K562 (cell line): ENCODE measurements around the gene CSNK1D. TPM values are rescaled to one million over a fixed set of nuclear protein-coding genes. Genes with fewer than 3 reads are reported as not detected.

Experiments used
- BRD9 ChIP-seq: fragments of 450-650 bp; IDR thresholded peaks from 2 replicates; pipeline ENCODE4 v1.6.1; 2018; ENCODE audit warnings: low read depth; ENCODE audit not compliant: partially characterized antibody
- DLX4 ChIP-seq: fragments of 250-450 bp; sonication (Bioruptor Pico); IDR thresholded peaks from 2 replicates; pipeline ENCODE4 v1.6.1; 2021; ENCODE audit warnings: mild to moderate bottlenecking
- DMBX1 ChIP-seq: fragments of 250-450 bp; sonication (Bioruptor Pico); IDR thresholded peaks from 2 replicates; pipeline ENCODE4 v1.8.0; 2022; ENCODE audit warnings: inconsistent platforms, mild to moderate bottlenecking, moderate library complexity, borderline replicate concordance
- MLLT1 ChIP-seq, 2 experiments: fragments of 450-650 bp; IDR thresholded peaks; 2 replicates each; pipeline ENCODE4 v1.6.1; 2016
- RB1 ChIP-seq: fragments of 450-650 bp; IDR thresholded peaks from 2 replicates; pipeline ENCODE4 v1.6.1; 2017; ENCODE audit warnings: low read depth, mild to moderate bottlenecking
- SREBF1 ChIP-seq: fragments of 150-350 bp; IDR thresholded peaks from 2 replicates; pipeline ENCODE4 v1.6.1; 2014; ENCODE audit warnings: antibody characterized with exemption, low read depth, low read length, borderline replicate concordance
- TGIF2 ChIP-seq: sonication (generic); formaldehyde crosslinking; IDR thresholded peaks from 2 replicates; pipeline ENCODE4 v1.8.1; 2022; ENCODE audit warnings: mild to moderate bottlenecking, missing genetic modification reagents, moderate library complexity
- ZNF184 ChIP-seq: sonication (generic); formaldehyde crosslinking; IDR thresholded peaks from 2 replicates; pipeline ENCODE4 v1.5.0; 2020; ENCODE audit warnings: missing genetic modification reagents
- polyA plus RNA-seq, 8 experiments: library from polyadenylated mRNA; depleted of rRNA in 4 of 8; stranded (reverse) in 5 of 8; unstranded in 3 of 8; fragments of >200 nt; fragmentation: Nextera tagmentation in 2 of 8; fragmentation: Illumina TruSeq in 1 of 8; extraction: Ambion mirVana in 2 of 8; extraction: Trizol in 1 of 8; gene quantifications; 2 replicates each; pipeline versions ENCODE4 v1.2.1 to v1.2.3, GENCODE V29; 2011 to 2014; ENCODE audit warnings: inconsistent platforms in 1 of 8, missing spikeins in 1 of 8
- total RNA-seq, 7 experiments: library from RNA; depleted of rRNA in 6 of 7; stranded (reverse); fragments of >200 nt in 6 of 7; fragmentation: Illumina TruSeq in 2 of 7; extraction: Trizol in 2 of 7; gene quantifications; 2 replicates each; pipeline versions ENCODE4 v1.2.1 to v1.2.3, GENCODE V29; 2011 to 2021; ENCODE audit warnings: low replicate concordance in 1 of 7
- TF ChIP-seq, protein P1 (sequence below), 2 experiments: fragments of 450-650 bp; formaldehyde crosslinking in 1 of 2; IDR thresholded peaks; 2 replicates each; pipeline versions ENCODE4 v1.4.0 to v1.6.1; 2014 to 2020; ENCODE audit warnings: mild to moderate bottlenecking in 2 of 2, borderline replicate concordance in 1 of 2, low read depth in 1 of 2
- TF ChIP-seq, protein P2 (sequence below): fragments of 250-450 bp; sonication (Bioruptor Pico); IDR thresholded peaks from 2 replicates; pipeline ENCODE4 v1.4.0; 2020; ENCODE audit warnings: mild to moderate bottlenecking, moderate library complexity
- TF ChIP-seq, protein P3 (sequence below): fragments of 250-450 bp; sonication (Bioruptor Pico); IDR thresholded peaks from 2 replicates; pipeline ENCODE4 v1.4.0; 2020

The CSNK1D gene
- total and polyA plus RNA-seq, 9 of the 15 experiments (the other 6 are each of a cell fraction or from before 2014, with no cell fraction given): 6.5 to 133 (median 41.3) TPM

GRCh38 chr17:82236142-82236971 is 37.1 kb downstream of the CSNK1D start (continued):
- no peak for TF ChIP-seq SREBF1
- TF ChIP-seq ZNF184: no peak
- TF ChIP-seq RB1: peak; percentile 61; the same call in 1 of the 2 replicates
- no peak for TF ChIP-seq BRD9
- no peak for TF ChIP-seq TGIF2 (CRISPR knock-in tag)
- TF ChIP-seq DMBX1 (CRISPR knock-in tag): 0 out of 2 replicates have a peak, but pooled peaks have one; percentile 45
- TF ChIP-seq, protein P1, sequence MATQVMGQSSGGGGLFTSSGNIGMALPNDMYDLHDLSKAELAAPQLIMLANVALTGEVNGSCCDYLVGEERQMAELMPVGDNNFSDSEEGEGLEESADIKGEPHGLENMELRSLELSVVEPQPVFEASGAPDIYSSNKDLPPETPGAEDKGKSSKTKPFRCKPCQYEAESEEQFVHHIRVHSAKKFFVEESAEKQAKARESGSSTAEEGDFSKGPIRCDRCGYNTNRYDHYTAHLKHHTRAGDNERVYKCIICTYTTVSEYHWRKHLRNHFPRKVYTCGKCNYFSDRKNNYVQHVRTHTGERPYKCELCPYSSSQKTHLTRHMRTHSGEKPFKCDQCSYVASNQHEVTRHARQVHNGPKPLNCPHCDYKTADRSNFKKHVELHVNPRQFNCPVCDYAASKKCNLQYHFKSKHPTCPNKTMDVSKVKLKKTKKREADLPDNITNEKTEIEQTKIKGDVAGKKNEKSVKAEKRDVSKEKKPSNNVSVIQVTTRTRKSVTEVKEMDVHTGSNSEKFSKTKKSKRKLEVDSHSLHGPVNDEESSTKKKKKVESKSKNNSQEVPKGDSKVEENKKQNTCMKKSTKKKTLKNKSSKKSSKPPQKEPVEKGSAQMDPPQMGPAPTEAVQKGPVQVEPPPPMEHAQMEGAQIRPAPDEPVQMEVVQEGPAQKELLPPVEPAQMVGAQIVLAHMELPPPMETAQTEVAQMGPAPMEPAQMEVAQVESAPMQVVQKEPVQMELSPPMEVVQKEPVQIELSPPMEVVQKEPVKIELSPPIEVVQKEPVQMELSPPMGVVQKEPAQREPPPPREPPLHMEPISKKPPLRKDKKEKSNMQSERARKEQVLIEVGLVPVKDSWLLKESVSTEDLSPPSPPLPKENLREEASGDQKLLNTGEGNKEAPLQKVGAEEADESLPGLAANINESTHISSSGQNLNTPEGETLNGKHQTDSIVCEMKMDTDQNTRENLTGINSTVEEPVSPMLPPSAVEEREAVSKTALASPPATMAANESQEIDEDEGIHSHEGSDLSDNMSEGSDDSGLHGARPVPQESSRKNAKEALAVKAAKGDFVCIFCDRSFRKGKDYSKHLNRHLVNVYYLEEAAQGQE (IDR thresholded peaks at IDR 0.05; ENCODE audit: borderline replicate concordance): peak; percentile 82
- TF ChIP-seq, protein P1 (CRISPR knock-in tag; IDR thresholded peaks at IDR 0.05; ENCODE audit: low read depth): no peak
- 0 out of 4 replicates have a peak, but pooled peaks of 1 of the 2 experiments have one; percentile 45 for TF ChIP-seq MLLT1 (IDR thresholded peaks at IDR 0.05)
- TF ChIP-seq, protein P2, sequence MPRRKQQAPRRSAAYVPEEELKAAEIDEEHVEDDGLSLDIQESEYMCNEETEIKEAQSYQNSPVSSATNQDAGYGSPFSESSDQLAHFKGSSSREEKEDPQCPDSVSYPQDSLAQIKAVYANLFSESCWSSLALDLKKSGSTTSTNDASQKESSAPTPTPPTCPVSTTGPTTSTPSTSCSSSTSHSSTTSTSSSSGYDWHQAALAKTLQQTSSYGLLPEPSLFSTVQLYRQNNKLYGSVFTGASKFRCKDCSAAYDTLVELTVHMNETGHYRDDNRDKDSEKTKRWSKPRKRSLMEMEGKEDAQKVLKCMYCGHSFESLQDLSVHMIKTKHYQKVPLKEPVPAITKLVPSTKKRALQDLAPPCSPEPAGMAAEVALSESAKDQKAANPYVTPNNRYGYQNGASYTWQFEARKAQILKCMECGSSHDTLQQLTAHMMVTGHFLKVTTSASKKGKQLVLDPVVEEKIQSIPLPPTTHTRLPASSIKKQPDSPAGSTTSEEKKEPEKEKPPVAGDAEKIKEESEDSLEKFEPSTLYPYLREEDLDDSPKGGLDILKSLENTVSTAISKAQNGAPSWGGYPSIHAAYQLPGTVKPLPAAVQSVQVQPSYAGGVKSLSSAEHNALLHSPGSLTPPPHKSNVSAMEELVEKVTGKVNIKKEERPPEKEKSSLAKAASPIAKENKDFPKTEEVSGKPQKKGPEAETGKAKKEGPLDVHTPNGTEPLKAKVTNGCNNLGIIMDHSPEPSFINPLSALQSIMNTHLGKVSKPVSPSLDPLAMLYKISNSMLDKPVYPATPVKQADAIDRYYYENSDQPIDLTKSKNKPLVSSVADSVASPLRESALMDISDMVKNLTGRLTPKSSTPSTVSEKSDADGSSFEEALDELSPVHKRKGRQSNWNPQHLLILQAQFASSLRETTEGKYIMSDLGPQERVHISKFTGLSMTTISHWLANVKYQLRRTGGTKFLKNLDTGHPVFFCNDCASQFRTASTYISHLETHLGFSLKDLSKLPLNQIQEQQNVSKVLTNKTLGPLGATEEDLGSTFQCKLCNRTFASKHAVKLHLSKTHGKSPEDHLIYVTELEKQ (CRISPR knock-in tag): no peak
- TF ChIP-seq, protein P3, sequence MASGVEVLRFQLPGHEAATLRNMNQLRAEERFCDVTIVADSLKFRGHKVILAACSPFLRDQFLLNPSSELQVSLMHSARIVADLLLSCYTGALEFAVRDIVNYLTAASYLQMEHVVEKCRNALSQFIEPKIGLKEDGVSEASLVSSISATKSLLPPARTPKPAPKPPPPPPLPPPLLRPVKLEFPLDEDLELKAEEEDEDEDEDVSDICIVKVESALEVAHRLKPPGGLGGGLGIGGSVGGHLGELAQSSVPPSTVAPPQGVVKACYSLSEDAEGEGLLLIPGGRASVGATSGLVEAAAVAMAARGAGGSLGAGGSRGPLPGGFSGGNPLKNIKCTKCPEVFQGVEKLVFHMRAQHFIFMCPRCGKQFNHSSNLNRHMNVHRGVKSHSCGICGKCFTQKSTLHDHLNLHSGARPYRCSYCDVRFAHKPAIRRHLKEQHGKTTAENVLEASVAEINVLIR (CRISPR knock-in tag): no peak
- no peak for TF ChIP-seq DLX4 (CRISPR knock-in tag)
